DND-41 (cell line): ENCODE measurements around the gene SDHAF2.

Experiments used
- CTCF ChIP-seq: IDR thresholded peaks from 2 replicates; pipeline ENCODE4 v1.5.1; 2012; ENCODE audit warnings: borderline replicate concordance, low read length, moderate library complexity, mild to moderate bottlenecking; ENCODE audit not compliant: poor library complexity, severe bottlenecking; ENCODE audit errors: extremely low read depth
- EZH2 ChIP-seq: IDR thresholded peaks from 3 replicates; pipeline ENCODE4 v1.6.1; 2012; ENCODE audit warnings: borderline replicate concordance, low read depth, mild to moderate bottlenecking, moderate library complexity, low read length, inconsistent platforms; ENCODE audit not compliant: severe bottlenecking

- no peak for TF ChIP-seq EZH2
- TF ChIP-seq CTCF, result peak; percentile 52
Measured at GRCh38 chr11:61429346-61429690, 606 bp upstream of the SDHAF2 start.
